ENCODE results near the gene SATB2. TPM values are rescaled to one million over a fixed set of nuclear protein-coding genes. Genes with fewer than 3 reads are reported as not detected.

The SATB2 gene
- total and polyA plus RNA-seq, 2 donors (not counting 1 experiment from before 2014, with no cell fraction given): 3.8 to 28.1 TPM

DNA sequence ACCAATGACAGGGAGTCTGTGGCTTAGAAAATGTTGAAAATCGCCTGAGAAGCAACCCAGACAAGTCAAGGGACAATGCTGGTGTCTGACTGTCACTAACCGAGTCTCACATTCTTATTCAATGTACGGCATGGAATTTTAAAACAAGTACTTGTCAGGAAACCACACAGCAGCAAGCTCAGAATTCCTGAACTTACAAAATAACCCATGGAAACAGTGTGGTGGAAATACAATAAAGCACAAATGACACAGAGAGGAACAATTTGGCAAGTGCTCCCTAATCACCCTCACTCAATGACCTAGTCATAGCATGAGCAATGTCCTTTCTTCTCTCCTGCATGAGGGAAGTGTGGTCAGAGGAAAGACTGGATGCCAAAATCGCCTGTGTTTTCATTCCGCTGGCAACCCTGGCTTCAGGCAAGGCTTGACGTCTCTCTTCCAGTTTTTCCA is 154.0 kb downstream of the SATB2 start:
- DNase-seq (ENCODE audit: low read depth in 2 of 2): peak; percentile 85 to 100
- Histone ChIP-seq H3K9me3 (ENCODE audit: control insufficient read depth, insufficient read depth, low read depth, low read length) (no peaks in the 10 kb centered on the region), H3K9ac (ENCODE audit: insufficient read depth, low read length) (no peak overlapping the region), H3K4me2 (ENCODE audit: extremely low read depth, insufficient read depth, low read length) (peak overlapping the region; percentile 45), H3K27me3 (ENCODE audit: control insufficient read depth, insufficient read depth, low read length) (no peaks in the 10 kb centered on the region), H3K36me3 (ENCODE audit: control insufficient read depth, insufficient read depth, low read length) (peaks cover 4% of the 10 kb centered on the region), H2AFZ (ENCODE audit: low read length) (no peak overlapping the region), H3K27ac (ENCODE audit: insufficient read depth, low read length) (peak overlapping the region; percentile 80), H3K4me1 (ENCODE audit: control insufficient read depth, extremely low read depth, insufficient read depth, low read length) (peaks cover 11% of the 10 kb centered on the region), H3K79me2 (ENCODE audit: control insufficient read depth, insufficient read depth, low read length) (no peaks in the 10 kb centered on the region), H4K20me1 (ENCODE audit: control insufficient read depth, extremely low read depth, insufficient read depth, low read length) (no peaks in the 10 kb centered on the region), H3K4me3 (replicated peaks in 1 of 4; ENCODE audit: control extremely low read depth in 1 of 4, insufficient read depth in 1 of 4, low read depth in 3 of 4, low read length in 4 of 4) (no peak overlapping the region)
- TF ChIP-seq EZH2 (IDR thresholded peaks at IDR 0.05; ENCODE audit: low read length, missing control alignments): no peak
- TF ChIP-seq, protein P1, sequence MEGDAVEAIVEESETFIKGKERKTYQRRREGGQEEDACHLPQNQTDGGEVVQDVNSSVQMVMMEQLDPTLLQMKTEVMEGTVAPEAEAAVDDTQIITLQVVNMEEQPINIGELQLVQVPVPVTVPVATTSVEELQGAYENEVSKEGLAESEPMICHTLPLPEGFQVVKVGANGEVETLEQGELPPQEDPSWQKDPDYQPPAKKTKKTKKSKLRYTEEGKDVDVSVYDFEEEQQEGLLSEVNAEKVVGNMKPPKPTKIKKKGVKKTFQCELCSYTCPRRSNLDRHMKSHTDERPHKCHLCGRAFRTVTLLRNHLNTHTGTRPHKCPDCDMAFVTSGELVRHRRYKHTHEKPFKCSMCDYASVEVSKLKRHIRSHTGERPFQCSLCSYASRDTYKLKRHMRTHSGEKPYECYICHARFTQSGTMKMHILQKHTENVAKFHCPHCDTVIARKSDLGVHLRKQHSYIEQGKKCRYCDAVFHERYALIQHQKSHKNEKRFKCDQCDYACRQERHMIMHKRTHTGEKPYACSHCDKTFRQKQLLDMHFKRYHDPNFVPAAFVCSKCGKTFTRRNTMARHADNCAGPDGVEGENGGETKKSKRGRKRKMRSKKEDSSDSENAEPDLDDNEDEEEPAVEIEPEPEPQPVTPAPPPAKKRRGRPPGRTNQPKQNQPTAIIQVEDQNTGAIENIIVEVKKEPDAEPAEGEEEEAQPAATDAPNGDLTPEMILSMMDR (conservative IDR thresholded peaks at IDR 0.05 in 1 of 2, IDR thresholded peaks at IDR 0.05 in 1 of 2; ENCODE audit: low read depth in 1 of 2, low read length in 2 of 2): no peak

DNA sequence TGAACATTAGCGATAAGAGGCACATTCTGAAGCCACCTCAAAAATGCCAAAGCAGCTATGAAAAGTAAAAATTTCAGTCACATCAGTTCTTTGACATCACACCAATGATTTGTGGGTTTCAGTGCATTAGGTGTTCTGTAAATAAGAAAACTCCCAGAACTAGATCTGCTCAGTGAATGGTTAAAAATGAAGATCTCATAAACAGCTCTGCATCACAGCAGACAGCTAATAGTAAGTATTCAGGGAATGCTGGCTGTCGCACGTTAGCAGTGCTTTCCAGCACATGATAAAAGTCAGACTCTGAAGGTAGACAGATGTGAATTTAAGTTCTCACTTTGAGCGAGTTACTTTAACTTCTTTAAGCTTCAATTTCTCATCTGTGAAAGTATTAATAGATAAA is 154.9 kb downstream of the SATB2 start:
- Histone ChIP-seq H3K4me3 (replicated peaks in 1 of 4; ENCODE audit: control extremely low read depth in 1 of 4, insufficient read depth in 1 of 4, low read depth in 3 of 4, low read length in 4 of 4) (no peak overlapping the region), H3K27ac (ENCODE audit: insufficient read depth, low read length) (peak overlapping the region; percentile 80)

DNA sequence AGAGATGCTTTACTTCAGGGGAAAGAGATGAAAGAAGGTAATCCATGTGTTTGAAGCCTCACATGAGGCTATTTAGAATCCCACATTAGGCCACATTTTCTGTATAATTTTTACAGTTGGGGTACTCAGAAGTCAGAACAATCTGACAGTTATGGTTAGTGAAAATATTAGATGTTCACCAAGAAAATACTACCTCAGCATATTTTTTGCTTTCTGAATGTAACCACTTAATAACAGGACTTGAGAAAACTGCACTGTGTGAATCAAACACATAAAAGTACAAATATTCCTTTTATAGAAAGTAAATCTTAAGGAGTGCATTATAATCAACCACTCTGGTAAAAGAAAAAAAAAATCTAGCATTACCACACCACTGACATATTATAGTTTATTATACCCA is 169.3 kb downstream of the SATB2 start:
- Histone ChIP-seq H3K9ac (ENCODE audit: insufficient read depth, low read length) (no peak overlapping the region), H3K4me1 (ENCODE audit: control insufficient read depth, extremely low read depth, insufficient read depth, low read length) (no peaks in the 10 kb centered on the region), H3K27ac (ENCODE audit: insufficient read depth, low read length) (no peak overlapping the region), H2AFZ (ENCODE audit: low read length) (no peak overlapping the region), H3K9me3 (ENCODE audit: control insufficient read depth, insufficient read depth, low read depth, low read length) (no peaks in the 10 kb centered on the region), H3K4me3 (replicated peaks in 1 of 4; ENCODE audit: control extremely low read depth in 1 of 4, insufficient read depth in 1 of 4, low read depth in 3 of 4, low read length in 4 of 4) (no peak overlapping the region), H4K20me1 (ENCODE audit: control insufficient read depth, extremely low read depth, insufficient read depth, low read length) (no peaks in the 10 kb centered on the region), H3K36me3 (ENCODE audit: control insufficient read depth, insufficient read depth, low read length) (no peaks in the 10 kb centered on the region), H3K79me2 (ENCODE audit: control insufficient read depth, insufficient read depth, low read length) (no peaks in the 10 kb centered on the region), H3K27me3 (ENCODE audit: control insufficient read depth, insufficient read depth, low read length) (no peaks in the 10 kb centered on the region), H3K4me2 (ENCODE audit: extremely low read depth, insufficient read depth, low read length) (no peak overlapping the region)
- DNase-seq (ENCODE audit: low read depth in 2 of 2): no peak
- no peak for TF ChIP-seq EZH2 (IDR thresholded peaks at IDR 0.05; ENCODE audit: low read length, missing control alignments)
- TF ChIP-seq, protein P1 (conservative IDR thresholded peaks at IDR 0.05 in 1 of 2, IDR thresholded peaks at IDR 0.05 in 1 of 2; ENCODE audit: low read depth in 1 of 2, low read length in 2 of 2): no peak

More for the DNA sequence above, 154.9 kb downstream of the SATB2 start:
- H2AFZ ChIP-seq (ENCODE audit: low read length): no peak overlapping the region
- H3K27me3 ChIP-seq (ENCODE audit: control insufficient read depth, insufficient read depth, low read length): no peaks in the 10 kb centered on the region
- no peaks in the 10 kb centered on the region for H3K9me3 ChIP-seq (ENCODE audit: control insufficient read depth, insufficient read depth, low read depth, low read length)
- H3K36me3 ChIP-seq (ENCODE audit: control insufficient read depth, insufficient read depth, low read length): peaks cover 2% of the 10 kb centered on the region
- no peak overlapping the region for H3K4me2 ChIP-seq (ENCODE audit: extremely low read depth, insufficient read depth, low read length)
- DNase-seq (ENCODE audit: low read depth in 2 of 2): peak in 1 of 2 donors; percentile 82
- no peaks in the 10 kb centered on the region for H4K20me1 ChIP-seq (ENCODE audit: control insufficient read depth, extremely low read depth, insufficient read depth, low read length)
- TF ChIP-seq, protein P1 (conservative IDR thresholded peaks at IDR 0.05 in 1 of 2, IDR thresholded peaks at IDR 0.05 in 1 of 2; ENCODE audit: low read depth in 1 of 2, low read length in 2 of 2): no peak
- no peak for TF ChIP-seq EZH2 (IDR thresholded peaks at IDR 0.05; ENCODE audit: low read length, missing control alignments)
- no peak overlapping the region for H3K9ac ChIP-seq (ENCODE audit: insufficient read depth, low read length)
- peaks cover 11% of the 10 kb centered on the region for H3K4me1 ChIP-seq (ENCODE audit: control insufficient read depth, extremely low read depth, insufficient read depth, low read length)
- H3K79me2 ChIP-seq (ENCODE audit: control insufficient read depth, insufficient read depth, low read length): no peaks in the 10 kb centered on the region

Measured in fibroblast of lung (primary cell).